HG02943 (cell line): ENCODE measurements around the gene CD274.

Experiments used
- ATAC-seq: cut with Tn5 transposase; IDR thresholded peaks from one replicate; pipeline ENCODE4 v1.9.1; 2021; ENCODE audit warnings: mild to moderate bottlenecking, low read depth, moderate library complexity; ENCODE audit not compliant: unreplicated experiment

CD274 gene

GRCh38 chr9:5518937-5519319, 68.6 kb downstream of the CD274 start:
- ATAC-seq: no peak
